HEK293T (cell line): Measurements from ENCODE around the gene PICK1.

Experiments
- CTCF ChIA-PET: fragments of 350-600 bp; formaldehyde crosslinking; extraction: SDS; loops from one replicate; lab custom pipeline; 2021; ENCODE audit warnings: antibody characterized with exemption, inconsistent platforms; lab: Yijun Ruan, JAX
- POLR2A ChIA-PET: fragments of 350-600 bp; formaldehyde crosslinking; extraction: SDS; loops from one replicate; lab custom pipeline; 2020; ENCODE audit warnings: antibody characterized with exemption, inconsistent platforms; lab: Yijun Ruan, JAX
- DNase-seq: peaks from one replicate; pipeline ENCODE4 v3.0.0; 2012; ENCODE audit warnings: mixed read lengths; ENCODE audit errors: extremely low spot score
- ARNT ChIP-seq: fragments of 450-650 bp; IDR thresholded peaks from 2 replicates; pipeline ENCODE4 v1.6.1; 2017; ENCODE audit warnings: mild to moderate bottlenecking
- BHLHE40 ChIP-seq: fragments of 450-650 bp; IDR thresholded peaks from 2 replicates; pipeline ENCODE4 v1.6.1; 2016; ENCODE audit warnings: mild to moderate bottlenecking, moderate library complexity, borderline replicate concordance
- CTBP1 ChIP-seq: fragments of 450-650 bp; IDR thresholded peaks from 2 replicates; pipeline ENCODE4 v1.6.1; 2016; ENCODE audit warnings: borderline replicate concordance
- ELF4 ChIP-seq: fragments of 450-650 bp; IDR thresholded peaks from 2 replicates; pipeline ENCODE4 v1.6.1; 2017; ENCODE audit warnings: antibody characterized with exemption
- FOXA1 ChIP-seq: fragments of 450-650 bp; IDR thresholded peaks from 2 replicates; pipeline ENCODE4 v1.6.1; 2016; ENCODE audit warnings: mild to moderate bottlenecking
- FOXK2 ChIP-seq: fragments of 450-650 bp; IDR thresholded peaks from 2 replicates; pipeline ENCODE4 v1.6.1; 2016; ENCODE audit warnings: mild to moderate bottlenecking
- FOXM1 ChIP-seq: fragments of 450-650 bp; IDR thresholded peaks from 2 replicates; pipeline ENCODE4 v1.6.1; 2017; ENCODE audit warnings: mild to moderate bottlenecking, borderline replicate concordance
- HDGF ChIP-seq: fragments of 450-650 bp; IDR thresholded peaks from 2 replicates; pipeline ENCODE4 v1.6.1; 2017; ENCODE audit warnings: antibody characterized with exemption, borderline replicate concordance
- L3MBTL2 ChIP-seq: fragments of 450-650 bp; conservative IDR thresholded peaks from 2 replicates; pipeline ENCODE4 v1.6.1; 2016; ENCODE audit warnings: mild to moderate bottlenecking
- LEF1 ChIP-seq: fragments of 450-650 bp; IDR thresholded peaks from 2 replicates; pipeline ENCODE4 v1.6.1; 2017; ENCODE audit warnings: mild to moderate bottlenecking, borderline replicate concordance
- NFRKB ChIP-seq: fragments of 450-650 bp; IDR thresholded peaks from 2 replicates; pipeline ENCODE4 v1.6.1; 2016; ENCODE audit warnings: mild to moderate bottlenecking, moderate library complexity
- SP1 ChIP-seq: fragments of 450-650 bp; IDR thresholded peaks from 2 replicates; pipeline ENCODE4 v1.6.1; 2017
- SUZ12 ChIP-seq: fragments of 450-650 bp; IDR thresholded peaks from 2 replicates; pipeline ENCODE4 v1.6.1; 2016; ENCODE audit warnings: mild to moderate bottlenecking
- TARDBP ChIP-seq: fragments of 450-650 bp; IDR thresholded peaks from 2 replicates; pipeline ENCODE4 v1.6.1; 2016
- ZNF384 ChIP-seq: fragments of 450-650 bp; IDR thresholded peaks from 2 replicates; pipeline ENCODE4 v1.6.1; 2016
- TF ChIP-seq, protein P1 (sequence below): fragments of 450-650 bp; IDR thresholded peaks from 2 replicates; pipeline ENCODE4 v1.6.1; 2016

PICK1 gene

DNA sequence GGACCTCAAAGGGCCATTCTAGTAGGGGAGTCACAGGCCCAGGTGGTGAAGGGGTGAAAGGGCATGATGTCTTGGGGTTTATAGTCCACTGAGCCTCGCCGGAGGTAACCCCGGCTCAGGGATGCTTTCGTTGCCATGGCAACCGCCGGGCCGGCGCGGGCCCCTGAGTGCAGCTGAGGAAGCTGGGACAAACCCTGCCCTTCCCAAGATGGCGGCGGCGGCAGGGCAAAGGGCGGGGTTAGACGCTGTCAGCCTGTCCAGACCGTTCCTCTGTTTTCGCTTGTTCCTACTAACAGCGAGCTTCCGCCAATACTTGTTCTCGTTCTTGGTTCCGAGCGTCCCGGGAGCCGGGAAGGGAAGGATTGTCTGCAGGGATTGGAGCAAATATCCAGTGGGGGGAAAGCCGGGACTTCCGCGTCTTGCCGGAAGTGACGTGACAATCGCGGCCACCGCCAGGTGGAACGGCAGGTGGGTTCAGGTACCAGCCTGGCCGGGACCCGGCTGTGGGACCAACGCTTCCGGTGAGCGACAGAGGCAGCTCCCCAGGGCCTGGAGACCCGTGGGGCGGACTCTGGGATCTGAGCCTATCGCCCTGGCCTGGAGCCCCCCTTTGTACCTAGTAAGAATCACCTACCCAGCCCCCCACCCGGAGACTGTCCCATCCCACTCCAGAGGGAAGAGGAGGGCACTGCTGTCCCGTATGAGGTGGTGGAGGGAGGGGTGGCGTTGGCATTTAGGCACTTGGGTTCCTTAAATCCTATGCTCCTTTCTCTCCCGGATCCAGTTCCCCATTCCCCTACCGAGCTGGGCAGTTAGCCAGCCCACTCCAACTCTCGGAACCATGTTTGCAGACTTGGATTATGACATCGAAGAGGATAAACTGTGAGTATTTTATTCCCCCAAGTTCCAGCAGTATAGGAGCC lies at the start of gene PICK1:
PICK1 (plus strand) TSS at position 436 of the 923 bp plus-strand sequence; CDS start at position 842, 406 bp downstream.
- ChIA-PET CTCF (no interaction called here), POLR2A (interaction anchor here (0.6 to 1.5 kb wide), 4 partner anchors 11 to 155 kb away, joined by 3 to 5 read pairs (median 3); no protein-coding TSS in a partner anchor)
- peak; percentile 66 for TF ChIP-seq L3MBTL2
- no peak for TF ChIP-seq NFRKB
- TF ChIP-seq ELF4 = peak; percentile 91
- DNase-seq = peak; percentile 97

GRCh38 chr22:38009000-38009806 lies 48.0 kb upstream of the PICK1 start:
- POLR2A ChIA-PET = no interaction called here
- TF ChIP-seq FOXK2 = no peak
- no peak for TF ChIP-seq TARDBP
- TF ChIP-seq LEF1 = no peak
- TF ChIP-seq FOXM1 = no peak
- no peak for TF ChIP-seq ARNT
- no peak for TF ChIP-seq SUZ12
- TF ChIP-seq L3MBTL2 = no peak
- no peak for TF ChIP-seq HDGF
- TF ChIP-seq, protein P1, sequence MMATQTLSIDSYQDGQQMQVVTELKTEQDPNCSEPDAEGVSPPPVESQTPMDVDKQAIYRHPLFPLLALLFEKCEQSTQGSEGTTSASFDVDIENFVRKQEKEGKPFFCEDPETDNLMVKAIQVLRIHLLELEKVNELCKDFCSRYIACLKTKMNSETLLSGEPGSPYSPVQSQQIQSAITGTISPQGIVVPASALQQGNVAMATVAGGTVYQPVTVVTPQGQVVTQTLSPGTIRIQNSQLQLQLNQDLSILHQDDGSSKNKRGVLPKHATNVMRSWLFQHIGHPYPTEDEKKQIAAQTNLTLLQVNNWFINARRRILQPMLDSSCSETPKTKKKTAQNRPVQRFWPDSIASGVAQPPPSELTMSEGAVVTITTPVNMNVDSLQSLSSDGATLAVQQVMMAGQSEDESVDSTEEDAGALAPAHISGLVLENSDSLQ = no peak
- TF ChIP-seq FOXA1 = no peak
- TF ChIP-seq NFRKB = no peak
- no peak for TF ChIP-seq CTBP1
- TF ChIP-seq ELF4 = no peak
- TF ChIP-seq SP1 = no peak
- no peak for TF ChIP-seq BHLHE40
- no peak for TF ChIP-seq ZNF384
- CTCF ChIA-PET = no interaction called here
- DNase-seq = no peak

GRCh38 chr22:38012604-38013072 lies 44.6 kb upstream of the PICK1 start:
- CTCF ChIA-PET = no interaction called here
- no peak for DNase-seq
- POLR2A ChIA-PET = no interaction called here
- TF ChIP-seq ZNF384 (no peak), FOXA1 (no peak), CTBP1 (no peak), ARNT (no peak), L3MBTL2 (no peak), FOXK2 (no peak)
- TF ChIP-seq, protein P1 = no peak

GRCh38 chr22:38014083-38014482 lies 43.1 kb upstream of the PICK1 start:
- TF ChIP-seq CTBP1 (no peak), ZNF384 (peak; percentile 72)
- ChIA-PET POLR2A (no interaction called here), CTCF (interaction anchor here (0.7 kb wide), 1 partner anchor 131 kb away, joined by 3 read pairs; no protein-coding TSS in a partner anchor)
- DNase-seq = no peak

GRCh38 chr22:38016182-38017151 lies 40.7 kb upstream of the PICK1 start:
- DNase-seq = no peak
- TF ChIP-seq FOXM1 = no peak
- TF ChIP-seq SUZ12 = no peak
- TF ChIP-seq L3MBTL2 = no peak
- TF ChIP-seq, protein P1 = no peak
- TF ChIP-seq FOXK2 = no peak
- no peak for TF ChIP-seq LEF1
- TF ChIP-seq TARDBP = no peak
- TF ChIP-seq FOXA1 = no peak
- no peak for TF ChIP-seq BHLHE40
- no peak for TF ChIP-seq NFRKB
- no peak for TF ChIP-seq ELF4
- no peak for TF ChIP-seq ZNF384
- POLR2A ChIA-PET = no interaction called here
- CTCF ChIA-PET = no interaction called here
